NCI-H2196 treated with DMSO at 0.1 percent for 48 hours (cell line): Measurements from ENCODE around the gene PLCB4.

Experiments used
- DNase-seq: peaks from one replicate; lab custom pipeline; 2025; ENCODE audit not compliant: unreplicated experiment; lab: John Stamatoyannopoulos, UW

The PLCB4 gene

GRCh38 chr20:9166153-9166780 lies 97.4 kb downstream of the PLCB4 start:
- no peak for DNase-seq

GRCh38 chr20:9169409-9169808 lies 100.5 kb downstream of the PLCB4 start:
- DNase-seq, result no peak

- no peak for DNase-seq
Measured at GRCh38 chr20:9172851-9173250, 104.0 kb downstream of the PLCB4 start.

- no peak for DNase-seq
Measured at GRCh38 chr20:9177278-9177677, 108.4 kb downstream of the PLCB4 start.

- no peak for DNase-seq
Measured at GRCh38 chr20:9179193-9179802, 110.4 kb downstream of the PLCB4 start.

- DNase-seq, result no peak
Measured at GRCh38 chr20:9179867-9180266, 111.0 kb downstream of the PLCB4 start.

- DNase-seq, result no peak
Measured at GRCh38 chr20:9180481-9181257, 111.8 kb downstream of the PLCB4 start.

GRCh38 chr20:9185511-9185910 lies 116.6 kb downstream of the PLCB4 start:
- no peak for DNase-seq

GRCh38 chr20:9186396-9186795 lies 117.5 kb downstream of the PLCB4 start:
- peak; percentile 17 for DNase-seq

GRCh38 chr20:9195031-9195430 lies 126.1 kb downstream of the PLCB4 start:
- no peak for DNase-seq

GRCh38 chr20:9196110-9196509 lies 127.2 kb downstream of the PLCB4 start:
- no peak for DNase-seq

GRCh38 chr20:9198460-9198859 lies 129.6 kb downstream of the PLCB4 start:
- DNase-seq, result no peak

- DNase-seq, result no peak
Measured at GRCh38 chr20:9200196-9200595, 131.3 kb downstream of the PLCB4 start.

GRCh38 chr20:9200620-9201019 lies 131.7 kb downstream of the PLCB4 start:
- DNase-seq, result no peak

- no peak for DNase-seq
Measured at GRCh38 chr20:9202420-9203080, 133.7 kb downstream of the PLCB4 start.

GRCh38 chr20:9203081-9203447 lies 134.2 kb downstream of the PLCB4 start:
- no peak for DNase-seq

GRCh38 chr20:9204979-9205378 lies 136.1 kb downstream of the PLCB4 start:
- no peak for DNase-seq

GRCh38 chr20:9206486-9206885 lies 137.6 kb downstream of the PLCB4 start:
- no peak for DNase-seq

GRCh38 chr20:9207253-9207652 lies 138.4 kb downstream of the PLCB4 start:
- DNase-seq, result no peak

- no peak for DNase-seq
Measured at GRCh38 chr20:9210356-9210755, 141.5 kb downstream of the PLCB4 start.

- DNase-seq, result no peak
Measured at GRCh38 chr20:9211016-9211760, 142.3 kb downstream of the PLCB4 start.
